ENCODE results near the gene ANKLE2.
"Not testable (repeated sequence)": the region's sequence is repeated elsewhere in the genome, so short reads cannot be mapped to it uniquely, and the experiment has no call there.

The ANKLE2 gene

DNA sequence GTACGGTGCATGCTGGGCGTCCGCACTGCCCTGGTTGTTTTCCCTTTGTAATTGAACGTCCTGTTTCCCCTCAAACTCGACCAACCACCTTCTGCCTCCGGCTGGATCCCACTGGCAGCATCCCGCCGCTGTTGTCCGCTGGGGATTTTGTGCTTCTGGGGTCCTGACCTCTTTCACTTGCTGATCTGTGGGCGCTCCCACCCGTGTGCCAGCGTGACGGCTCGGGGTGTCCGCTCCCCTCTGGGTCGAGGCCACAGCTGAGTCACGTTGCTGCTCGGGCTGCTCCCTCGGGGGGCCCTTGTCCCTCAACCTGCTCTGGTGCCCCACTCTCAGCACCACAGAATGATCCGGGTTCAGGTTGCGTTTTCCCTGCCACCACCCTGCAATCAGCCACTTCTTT is 43.0 kb downstream of the ANKLE2 start:
- no peak for DNase-seq

DNA sequence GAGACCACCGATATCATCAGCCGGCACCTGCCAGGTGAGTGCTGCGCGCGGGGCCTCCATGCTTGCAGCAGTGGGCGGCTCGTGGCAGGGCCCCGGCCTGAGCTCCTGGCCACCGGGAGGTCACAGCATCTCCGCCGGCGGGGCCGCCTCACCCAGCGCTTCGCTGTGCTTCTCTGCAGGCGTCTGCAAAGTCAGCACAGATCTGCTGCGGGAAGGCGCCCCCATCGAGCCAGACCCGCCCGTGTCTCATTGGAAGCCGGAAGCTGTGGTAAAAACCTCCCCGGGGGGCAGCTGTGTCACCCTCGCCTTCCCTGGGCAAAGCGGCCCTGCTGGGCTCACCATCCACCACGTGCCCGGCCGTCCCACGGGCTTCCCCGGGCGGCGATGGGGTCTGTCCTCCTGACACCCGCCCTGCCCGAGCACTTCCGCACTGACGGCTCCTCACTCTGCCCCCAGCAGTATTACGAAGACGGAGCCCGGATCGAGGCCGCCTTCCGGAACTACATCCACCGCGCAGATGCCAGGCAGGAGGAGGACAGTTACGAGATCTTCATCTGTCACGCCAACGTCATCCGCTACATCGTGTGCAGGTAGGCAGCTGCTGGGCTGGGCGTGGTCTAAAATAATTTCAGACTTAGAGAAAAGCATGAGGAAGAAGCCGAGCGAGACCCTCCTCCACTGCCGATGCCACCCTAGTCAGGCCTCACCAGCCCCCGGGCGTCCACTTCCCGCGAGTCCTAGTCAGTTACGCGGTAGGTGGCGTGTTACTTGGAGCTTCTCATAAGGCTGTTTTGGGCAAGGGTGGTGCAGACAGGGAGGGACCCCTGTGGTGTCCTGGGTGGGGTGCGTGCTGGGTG is 43.9 kb downstream of the ANKLE2 start:
- no peak for DNase-seq

DNA sequence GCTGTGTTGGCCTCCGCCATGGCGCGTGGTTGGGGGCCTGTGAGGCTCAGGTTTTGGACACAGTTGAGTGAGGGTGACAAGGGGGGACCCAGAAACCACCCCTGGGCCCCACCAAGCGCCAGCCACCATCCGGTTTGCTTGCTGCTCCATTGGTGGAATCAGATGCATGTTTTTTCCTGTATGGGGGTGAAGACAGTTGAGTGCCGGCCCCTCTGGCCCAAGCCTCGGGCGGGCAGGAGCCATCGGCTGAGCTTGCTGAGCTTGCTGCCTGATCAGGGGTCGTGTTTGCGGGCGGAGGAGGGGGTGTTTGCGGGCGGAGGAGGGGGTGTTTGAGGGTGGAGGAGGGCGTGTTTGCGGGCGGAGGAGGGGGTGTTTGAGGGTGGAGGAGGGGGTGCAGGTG is 44.6 kb downstream of the ANKLE2 start:
- no peak for DNase-seq

- no peak for DNase-seq
Measured at GRCh38 chr12:132716356-132716755, 45.3 kb downstream of the ANKLE2 start.

GRCh38 chr12:132715874-132716273 is 45.8 kb downstream of the ANKLE2 start:
- DNase-seq: no peak

GRCh38 chr12:132713123-132713522 is 48.5 kb downstream of the ANKLE2 start:
- no peak for DNase-seq

GRCh38 chr12:132711080-132711843 is 50.4 kb downstream of the ANKLE2 start:
- peak in 1 of 2 donors; percentile 31 for DNase-seq

GRCh38 chr12:132710405-132711079 is 51.1 kb downstream of the ANKLE2 start, which contains the start of gene PGAM5:
PGAM5 (plus strand) TSS chr12:132710842; CDS start chr12:132710877, 35 bp downstream.
- peak; percentile 80 to 84 for DNase-seq

GRCh38 chr12:132710043-132710404 is 51.6 kb downstream of the ANKLE2 start:
- no peak for DNase-seq

- DNase-seq: no peak
Measured at GRCh38 chr12:132708150-132708549, 53.5 kb downstream of the ANKLE2 start.

GRCh38 chr12:132707241-132707640 is 54.4 kb downstream of the ANKLE2 start:
- no peak for DNase-seq

- DNase-seq: no peak
Measured at GRCh38 chr12:132703641-132704040, 58.0 kb downstream of the ANKLE2 start.

GRCh38 chr12:132702640-132703039 is 59.0 kb downstream of the ANKLE2 start:
- DNase-seq: no peak

GRCh38 chr12:132700212-132700822 is 61.3 kb downstream of the ANKLE2 start:
- DNase-seq: peak; percentile 38 to 71

DNA sequence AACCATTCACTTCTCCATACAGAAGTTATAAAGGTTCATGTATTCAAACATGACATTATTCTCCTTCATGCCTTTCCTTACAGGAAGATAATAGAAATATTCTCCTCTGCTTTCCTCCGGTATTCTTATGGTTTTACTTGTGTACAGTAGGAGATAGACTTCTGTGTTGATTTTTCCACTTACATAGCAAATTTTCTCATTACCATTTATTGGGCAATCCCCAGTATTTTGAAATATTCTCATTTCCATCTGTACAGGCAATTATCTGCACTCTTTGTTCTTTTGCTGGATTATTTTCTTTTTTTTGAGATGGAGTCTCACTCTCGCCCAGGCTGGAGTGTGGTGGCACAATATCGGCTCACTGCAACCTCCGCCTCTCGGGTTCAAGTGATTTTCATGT is 63.3 kb downstream of the ANKLE2 start:
- DNase-seq: peak; percentile 46 to 73

GRCh38 chr12:132695431-132695830 is 66.2 kb downstream of the ANKLE2 start:
- DNase-seq: no peak

DNA sequence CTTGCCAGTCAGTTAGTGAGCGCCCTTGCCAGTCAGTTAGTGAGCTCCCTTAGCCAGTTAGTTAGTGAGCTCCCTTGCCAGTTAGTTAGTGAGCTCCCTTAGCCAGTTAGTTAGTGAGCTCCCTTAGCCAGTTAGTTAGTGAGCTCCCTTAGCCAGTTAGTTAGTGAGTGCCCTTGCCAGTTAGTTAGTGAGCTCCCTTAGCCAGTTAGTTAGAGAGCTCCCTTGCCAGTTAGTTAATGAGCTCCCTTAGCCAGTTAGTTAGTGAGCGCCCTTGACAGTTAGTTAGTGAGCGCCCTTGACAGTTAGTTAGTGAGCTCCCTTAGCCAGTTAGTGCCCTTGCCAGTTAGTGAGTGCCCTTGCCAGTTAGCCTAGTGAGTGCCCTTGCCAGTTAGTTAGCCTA is 66.7 kb downstream of the ANKLE2 start:
- DNase-seq: not testable (repeated sequence)

DNA sequence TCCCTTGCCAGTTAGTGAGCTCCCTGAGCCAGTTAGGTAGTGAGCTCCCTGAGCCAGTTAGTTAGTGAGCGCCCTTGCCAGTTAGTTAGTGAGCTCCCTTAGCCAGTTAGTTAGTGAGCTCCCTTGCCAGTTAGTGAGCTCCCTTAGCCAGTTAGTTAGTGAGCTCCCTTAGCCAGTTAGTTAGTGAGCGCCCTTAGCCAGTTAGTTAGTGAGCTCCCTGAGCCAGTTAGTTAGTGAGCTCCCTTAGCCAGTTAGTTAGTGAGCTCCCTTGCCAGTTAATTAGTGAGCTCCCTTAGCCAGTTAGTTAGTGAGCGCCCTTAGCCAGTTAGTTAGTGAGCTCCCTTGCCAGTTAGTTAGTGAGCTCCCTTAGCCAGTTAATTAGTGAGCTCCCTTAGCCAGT is 69.6 kb downstream of the ANKLE2 start:
- DNase-seq: not testable (repeated sequence)

- DNase-seq: no peak
Measured at GRCh38 chr12:132690112-132690511, 71.5 kb downstream of the ANKLE2 start.

- no peak for DNase-seq
Measured at GRCh38 chr12:132689227-132689626, 72.4 kb downstream of the ANKLE2 start.

DNA sequence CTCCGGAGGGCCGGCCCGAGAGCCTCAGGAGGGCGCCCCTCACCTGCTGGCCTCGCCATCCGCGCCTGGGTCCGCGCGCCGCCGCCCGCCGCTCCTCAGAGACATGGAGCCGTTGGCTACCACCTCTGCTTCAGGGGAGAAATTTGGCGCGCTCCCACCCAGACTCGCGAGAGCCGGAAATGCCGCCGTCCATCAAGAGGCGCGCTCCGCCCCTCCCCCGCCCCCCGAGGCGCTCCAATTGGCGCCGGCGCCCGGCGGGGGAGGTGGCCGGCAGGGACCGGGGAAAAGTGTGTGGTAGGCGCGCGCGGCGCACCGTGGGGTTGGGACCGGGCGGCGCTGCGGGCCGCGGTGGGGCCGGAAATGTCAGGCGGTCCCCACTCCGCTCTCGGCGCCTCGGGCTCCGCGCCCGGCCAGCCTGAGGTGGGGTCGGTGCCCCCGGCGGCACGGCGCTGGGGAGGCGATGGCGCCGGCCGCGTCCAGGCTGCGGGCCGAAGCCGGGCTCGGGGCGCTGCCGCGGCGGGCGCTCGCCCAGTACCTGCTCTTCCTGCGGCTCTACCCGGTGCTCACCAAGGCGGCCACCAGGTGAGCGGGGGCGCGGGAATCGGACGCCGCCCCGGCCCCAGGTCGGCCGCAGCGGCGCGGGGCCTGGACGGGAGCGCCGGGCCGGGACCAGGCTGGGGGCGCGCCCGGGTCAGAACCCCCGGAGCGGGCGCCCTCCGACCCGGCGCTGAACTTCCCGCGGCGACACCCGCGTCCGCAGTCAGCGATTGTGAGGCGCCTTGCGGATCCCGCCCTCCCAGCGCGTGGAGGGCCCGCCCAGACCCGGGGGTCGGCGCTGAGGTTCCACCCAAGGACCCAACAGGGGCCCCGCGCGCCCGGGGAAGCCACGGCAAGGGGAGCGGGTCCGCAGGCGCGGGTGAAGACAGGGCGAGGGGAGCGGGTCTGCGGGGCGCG is 74.1 kb downstream of the ANKLE2 start, which contains the start of the genes POLE and PXMP2:
TSS of gene POLE (minus strand) at position 132 of the 954 bp plus-strand sequence. CDS start at position 105, 27 bp downstream.
TSS of gene PXMP2 (plus strand) at position 377 of the 954 bp plus-strand sequence. CDS start at position 461, 84 bp downstream.
- peak; percentile 93 to 98 for DNase-seq

Measured in inflammatory macrophage treated with lipopolysaccharide for 1 hour (primary cell).